ENCODE results near the gene CNOT4. TPM values are rescaled to one million over a fixed set of nuclear protein-coding genes. Genes with fewer than 3 reads are reported as not detected.

CNOT4 gene
- total and polyA plus RNA-seq, 4 donors = 5.6 to 61.4 (median 11.7) TPM

GRCh38 chr7:135341049-135341448 lies 168.9 kb downstream of the CNOT4 start:
- peaks cover 0 to 5% (median 0%) of the 10 kb centered on the region in 3 donors for H3K27me3 ChIP-seq (ENCODE audit: control insufficient read depth in 3 of 3, insufficient read depth in 3 of 3, low read length in 2 of 3)
- DNase-seq (no peak), ATAC-seq (ENCODE audit: insufficient read depth, low FRiP score) (no peak)
- no peak overlapping the region for H3K27ac ChIP-seq (ENCODE audit: low read depth in 1 of 2, low read length in 1 of 2)
- H3K36me3 ChIP-seq (ENCODE audit: control insufficient read depth in 4 of 4, insufficient read depth in 4 of 4, low read length in 4 of 4) = no peaks in the 10 kb centered on the region
- peaks cover 0 to 14% (median 0%) of the 10 kb centered on the region in 5 donors for H3K4me1 ChIP-seq (ENCODE audit: control insufficient read depth in 5 of 5, insufficient read depth in 5 of 5, low read length in 5 of 5)
- H3K9me3 ChIP-seq (ENCODE audit: control insufficient read depth in 4 of 4, insufficient read depth in 3 of 4, low read length in 3 of 4) = peaks cover 0 to 6% (median 0%) of the 10 kb centered on the region in 4 donors
- no peak overlapping the region for H3K4me3 ChIP-seq
- no peak overlapping the region for H3K9ac ChIP-seq (ENCODE audit: insufficient read depth in 1 of 2, low read length in 2 of 2)
- 74 to 85% methylated on average over 5 of the region's 5 CpGs for WGBS, 2 donors
- no peak for TF ChIP-seq CTCF (IDR thresholded peaks at IDR 0.05; ENCODE audit: control extremely low read depth, extremely low read depth)

- H3K4me3 ChIP-seq = no peak overlapping the region
- peaks cover 0 to 4% (median 0%) of the 10 kb centered on the region in 4 donors for H3K9me3 ChIP-seq (ENCODE audit: control insufficient read depth in 4 of 4, insufficient read depth in 3 of 4, low read length in 3 of 4)
- H3K4me1 ChIP-seq (ENCODE audit: control insufficient read depth in 5 of 5, insufficient read depth in 5 of 5, low read length in 5 of 5) = peaks cover 0 to 11% (median 6%) of the 10 kb centered on the region in 5 donors
- ATAC-seq (ENCODE audit: insufficient read depth, low FRiP score) (no peak), DNase-seq (no peak)
- WGBS, 2 donors = 89% methylated on average over 5 of the region's 5 CpGs
- H3K27me3 ChIP-seq (ENCODE audit: control insufficient read depth in 3 of 3, insufficient read depth in 3 of 3, low read length in 2 of 3) = no peaks in the 10 kb centered on the region
- no peaks in the 10 kb centered on the region for H3K36me3 ChIP-seq (ENCODE audit: control insufficient read depth in 4 of 4, insufficient read depth in 4 of 4, low read length in 4 of 4)
- no peak for TF ChIP-seq CTCF (IDR thresholded peaks at IDR 0.05; ENCODE audit: control extremely low read depth, extremely low read depth)
- no peak overlapping the region for H3K27ac ChIP-seq (ENCODE audit: low read depth in 1 of 2, low read length in 1 of 2)
- H3K9ac ChIP-seq (ENCODE audit: insufficient read depth in 1 of 2, low read length in 2 of 2) = no peak overlapping the region
Observed at GRCh38 chr7:135337977-135338550, 171.8 kb downstream of the CNOT4 start.

- Histone ChIP-seq H3K9me3 (ENCODE audit: control insufficient read depth in 4 of 4, insufficient read depth in 3 of 4, low read length in 3 of 4) (peaks cover 0 to 4% (median 0%) of the 10 kb centered on the region in 4 donors), H3K4me1 (ENCODE audit: control insufficient read depth in 5 of 5, insufficient read depth in 5 of 5, low read length in 5 of 5) (peaks cover 0 to 6% (median 6%) of the 10 kb centered on the region in 5 donors), H3K9ac (ENCODE audit: insufficient read depth in 1 of 2, low read length in 2 of 2) (no peak overlapping the region), H3K27me3 (ENCODE audit: control insufficient read depth in 3 of 3, insufficient read depth in 3 of 3, low read length in 2 of 3) (no peaks in the 10 kb centered on the region), H3K27ac (ENCODE audit: low read depth in 1 of 2, low read length in 1 of 2) (no peak overlapping the region), H3K4me3 (no peak overlapping the region), H3K36me3 (ENCODE audit: control insufficient read depth in 4 of 4, insufficient read depth in 4 of 4, low read length in 4 of 4) (no peaks in the 10 kb centered on the region)
- DNase-seq = no peak
- no peak for ATAC-seq (ENCODE audit: insufficient read depth, low FRiP score)
- 93% methylated on average over 5 of the region's 5 CpGs for WGBS, 2 donors
- TF ChIP-seq CTCF (IDR thresholded peaks at IDR 0.05; ENCODE audit: control extremely low read depth, extremely low read depth) = no peak
Observed at GRCh38 chr7:135337506-135337905, 172.4 kb downstream of the CNOT4 start.
